HS-5 (cell line): Measurements from ENCODE around the gene CPE.
A peak's percentile ranks its signal among the peaks of the same experiment; 100 is the strongest.
"Not testable (repeated sequence)": the region's sequence is repeated elsewhere in the genome, so short reads cannot be mapped to it uniquely, and the experiment has no call there.

Experiments
- DNase-seq: peaks from one replicate; pipeline ENCODE4 v3.0.0-alpha.2; 2012; ENCODE audit warnings: low read depth

CPE gene

DNA sequence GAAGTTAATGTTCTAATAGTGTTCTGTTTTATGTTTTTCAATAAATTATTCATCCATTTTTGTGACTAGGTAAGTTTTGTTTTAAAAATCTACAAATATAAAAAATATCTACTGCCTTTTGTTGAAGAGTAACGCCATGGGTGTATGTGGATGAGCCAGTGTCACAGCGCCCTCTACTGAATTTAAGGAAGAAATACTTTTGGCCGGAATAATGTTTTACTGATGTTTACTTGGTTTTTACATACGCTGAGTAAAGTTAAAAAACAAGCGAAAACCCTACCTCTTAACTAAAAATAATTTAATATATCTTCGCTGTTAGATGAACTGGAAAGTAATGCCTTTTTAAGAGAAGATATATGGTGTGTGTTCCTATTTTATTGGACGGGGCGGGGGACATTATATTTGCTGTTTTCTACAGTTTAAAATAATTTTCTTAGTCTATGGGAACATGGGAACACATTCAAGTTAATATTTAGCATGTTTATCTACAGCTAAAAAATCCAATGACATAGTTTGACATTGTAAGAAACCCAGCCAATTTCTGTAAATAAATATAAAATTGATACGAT is 86.1 kb downstream of the CPE start:
- DNase-seq, result no peak

DNA sequence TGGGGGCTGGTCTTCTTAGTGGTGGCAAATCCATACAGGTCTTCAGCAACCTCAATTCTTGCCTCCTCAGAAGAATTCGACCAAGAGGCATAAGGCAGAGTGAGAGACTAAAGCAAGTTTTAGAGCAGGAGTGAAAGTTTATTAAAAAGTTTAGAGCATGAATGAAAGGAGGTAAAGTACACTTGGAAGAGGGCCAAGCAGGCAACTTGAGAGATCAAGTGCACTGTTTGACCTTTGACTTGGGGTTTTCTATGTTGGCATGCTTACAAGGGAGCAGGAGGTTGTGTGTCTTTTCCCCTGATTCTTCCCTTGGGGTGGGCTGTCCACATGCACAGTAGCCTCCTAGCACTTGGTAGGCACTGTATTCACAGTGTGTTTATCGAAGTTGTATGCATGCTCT is 91.2 kb downstream of the CPE start:
- DNase-seq, result no peak

DNA sequence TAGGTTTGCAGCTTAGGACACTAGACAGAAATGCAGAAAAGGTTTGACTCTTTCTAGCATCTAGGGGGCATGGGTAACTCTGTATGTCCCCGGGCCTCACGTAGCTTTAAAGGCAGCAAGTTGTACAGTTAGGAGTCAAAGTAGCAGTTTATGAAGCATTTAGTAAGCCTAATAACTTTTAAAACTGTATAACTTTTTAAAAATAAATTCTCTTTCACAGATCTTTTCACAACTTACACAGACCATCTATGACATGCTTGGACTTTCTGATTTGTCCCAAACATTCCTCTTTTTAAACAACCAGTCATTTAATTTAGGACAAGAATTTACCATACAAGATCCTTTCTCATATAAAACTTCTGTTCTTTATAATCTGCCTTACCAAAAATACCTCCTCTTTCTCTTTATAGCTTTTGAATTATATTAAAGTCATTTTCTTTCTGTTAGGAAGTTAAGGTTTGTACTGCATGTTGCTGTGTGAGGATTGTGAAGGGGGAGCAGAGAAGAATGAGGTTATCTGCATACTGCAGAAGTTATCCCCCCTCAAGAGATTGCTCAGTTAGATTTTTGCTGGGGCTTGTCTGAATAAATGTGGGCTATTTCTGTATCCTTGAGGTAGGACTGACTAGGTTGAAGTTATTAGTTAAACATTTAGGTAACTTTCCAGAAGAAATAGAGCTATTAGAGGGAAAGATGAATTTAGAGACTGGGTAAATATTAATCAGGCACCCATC is 94.3 kb downstream of the CPE start:
- DNase-seq, result no peak

DNA sequence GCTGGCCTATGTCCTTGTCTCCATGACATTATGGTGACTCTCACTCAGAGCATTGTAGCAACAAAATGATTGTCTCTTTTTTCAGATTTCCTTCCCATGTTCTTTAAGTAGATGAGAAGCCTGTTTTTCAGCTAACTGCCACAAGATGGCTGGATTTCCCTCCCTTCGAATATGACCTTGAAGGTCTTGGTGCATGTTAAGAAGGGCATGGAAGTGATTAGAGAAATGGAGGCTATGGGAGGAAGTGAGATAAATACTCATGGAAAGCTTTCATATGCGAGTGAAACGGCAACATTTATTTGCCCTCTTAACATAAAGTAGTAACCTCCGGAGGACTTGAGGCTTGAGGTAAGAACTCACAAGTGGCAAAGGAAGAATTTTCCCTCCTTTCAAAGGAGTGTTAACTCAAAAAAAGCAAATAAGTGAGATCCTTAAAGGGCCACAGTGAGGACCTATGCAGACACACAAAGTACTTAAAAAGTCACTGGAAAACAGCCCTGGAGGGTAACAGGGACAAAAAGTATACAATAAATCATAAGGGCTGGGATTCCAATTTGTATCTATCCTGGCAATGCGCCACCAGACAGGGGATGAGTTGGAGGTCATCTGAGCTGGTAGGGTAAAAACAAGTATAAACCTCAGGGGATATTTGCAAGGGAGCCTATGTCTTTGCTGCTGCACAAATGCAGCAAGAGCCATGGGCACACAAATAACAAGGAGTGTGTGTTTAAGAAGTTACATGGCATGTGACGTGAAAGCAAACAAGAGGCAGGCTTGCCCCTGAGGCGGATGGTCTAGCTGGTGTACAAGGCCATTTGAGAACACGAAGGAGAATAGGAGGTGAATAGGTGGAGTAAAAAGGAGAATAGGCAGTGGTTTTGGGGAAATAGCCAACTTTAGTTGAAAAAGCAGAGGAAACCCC is 96.2 kb downstream of the CPE start:
- no peak for DNase-seq

DNA sequence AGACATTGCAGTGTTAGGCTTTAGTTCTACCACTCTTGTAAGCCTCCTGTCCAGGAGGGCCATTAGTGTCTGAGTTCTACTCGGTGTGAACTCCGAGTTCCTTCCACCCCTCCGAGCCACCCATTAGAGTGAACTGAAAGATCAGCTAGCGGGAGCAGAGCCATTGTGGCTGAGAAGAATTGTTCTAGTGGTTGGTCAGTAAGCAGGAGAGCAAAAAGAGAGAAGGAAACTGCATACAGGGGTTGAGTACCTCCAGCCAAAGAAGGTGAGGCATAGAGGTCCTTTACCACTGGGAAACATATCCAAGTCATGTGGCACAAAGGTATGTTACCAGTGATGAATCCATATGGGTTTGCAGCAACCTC is 96.9 kb downstream of the CPE start:
- no peak for DNase-seq

DNA sequence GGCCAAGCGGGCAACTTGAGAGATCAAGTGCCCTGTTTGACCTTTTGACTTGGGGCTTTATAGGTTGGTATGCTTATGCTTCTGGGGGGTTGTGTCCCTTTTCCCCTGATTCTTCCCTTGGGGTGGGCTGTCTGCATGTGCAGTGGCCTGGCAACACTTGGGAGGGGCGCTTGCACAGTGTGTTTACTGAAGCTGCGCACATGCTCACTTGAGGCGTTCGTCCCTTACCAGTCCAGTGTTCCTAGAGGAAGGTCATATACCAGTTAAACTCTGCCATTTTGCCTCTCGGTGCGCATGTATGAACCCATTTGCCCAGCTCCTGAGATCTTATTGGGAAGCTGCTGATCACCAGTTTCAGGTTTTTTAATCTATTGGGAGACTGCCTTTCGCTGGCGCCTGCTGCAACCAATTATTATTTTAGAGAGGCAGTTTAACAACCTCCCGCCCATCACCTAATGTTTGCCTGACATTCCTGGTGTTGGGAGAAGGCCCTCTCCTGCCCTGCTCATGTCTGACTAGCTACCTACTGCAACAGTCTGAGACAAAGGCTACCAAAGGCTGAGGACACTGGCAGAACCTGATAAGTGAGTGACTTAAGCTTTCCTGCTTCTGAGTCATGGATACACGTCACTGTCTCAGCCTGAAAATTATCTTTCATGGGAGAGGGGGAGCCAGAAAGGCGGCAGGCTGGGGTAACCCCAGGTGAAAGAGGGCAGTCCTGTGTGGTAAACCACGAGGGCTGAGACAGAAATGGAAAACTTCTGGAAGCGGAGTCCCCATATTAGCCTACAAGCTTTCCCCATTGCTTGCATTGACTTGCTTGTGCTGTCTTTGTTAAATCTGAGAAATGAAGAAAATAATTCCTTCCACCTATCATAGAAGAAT is 97.6 kb downstream of the CPE start:
- DNase-seq, result no peak

DNA sequence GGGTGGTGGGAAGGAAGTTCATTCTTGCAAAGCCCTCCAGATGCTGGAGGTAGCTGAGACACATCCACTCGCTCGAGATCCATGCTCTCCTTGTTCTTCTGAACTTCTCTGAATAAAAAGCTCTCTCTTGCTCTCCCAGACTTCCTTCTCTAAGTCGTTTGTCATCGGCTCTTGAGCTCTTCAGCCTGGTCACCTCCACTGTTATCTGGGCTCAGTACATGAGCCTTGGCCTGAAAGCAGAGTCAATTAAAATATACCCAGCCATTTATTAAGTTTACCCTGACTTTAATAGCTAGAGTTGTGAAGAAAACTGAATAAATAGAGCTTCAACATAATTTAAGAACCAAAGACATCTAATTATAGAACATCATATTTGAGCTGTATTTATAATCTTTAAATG is 99.0 kb downstream of the CPE start:
- no peak for DNase-seq

DNA sequence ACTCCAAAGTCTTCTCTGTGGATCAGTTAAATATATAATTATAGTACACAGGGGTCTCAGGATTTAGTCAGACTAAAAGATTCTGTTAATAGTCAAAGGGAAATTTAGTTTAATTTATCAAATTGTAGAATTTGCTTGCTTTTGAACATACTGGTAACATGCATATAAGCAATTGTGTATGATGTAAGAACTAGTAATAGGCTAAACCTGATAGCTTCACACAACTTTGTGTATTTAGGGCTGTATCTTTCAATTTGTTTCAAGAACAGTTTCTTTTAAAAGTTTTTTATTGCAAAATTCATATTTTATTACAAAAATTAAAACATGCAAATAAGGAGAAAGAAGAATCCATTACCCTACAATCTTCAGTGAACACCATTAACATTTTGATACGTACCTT is 99.5 kb downstream of the CPE start:
- DNase-seq, result no peak

DNA sequence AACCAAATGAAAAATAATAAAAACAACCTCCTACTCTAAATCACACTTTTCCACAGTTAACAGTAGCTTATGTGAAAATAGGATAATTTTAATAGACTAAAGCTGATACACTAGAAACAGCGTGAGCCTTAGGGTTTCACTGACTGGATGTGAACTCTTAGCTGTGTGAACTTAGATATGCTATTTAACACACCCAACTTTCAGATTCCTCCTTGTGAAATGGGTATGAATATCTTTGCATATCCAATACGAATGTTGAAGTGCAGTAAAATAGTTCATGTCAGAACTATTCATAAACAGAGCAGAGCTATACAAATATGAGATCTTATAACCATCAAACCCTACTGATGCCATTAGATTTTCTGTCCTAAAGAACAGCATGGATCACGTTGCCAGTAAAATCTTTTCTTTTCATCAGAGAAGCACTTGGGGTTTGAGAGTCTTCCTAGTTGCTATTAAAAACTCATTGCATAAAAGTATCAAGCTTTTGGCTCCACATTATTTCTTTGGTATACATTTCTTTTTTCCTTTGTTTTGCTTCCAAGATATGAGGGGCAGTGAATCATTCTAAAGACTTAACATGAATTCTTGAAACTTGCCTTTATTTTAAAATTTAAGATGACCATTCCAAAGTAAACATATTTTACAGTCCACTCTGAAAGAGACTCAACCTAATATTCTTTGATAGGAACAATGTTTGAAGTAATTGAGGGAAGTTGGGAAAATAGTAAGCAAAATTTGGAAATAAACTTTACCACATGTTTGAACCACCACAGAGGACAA is 102.4 kb downstream of the CPE start:
- DNase-seq, result no peak

DNA sequence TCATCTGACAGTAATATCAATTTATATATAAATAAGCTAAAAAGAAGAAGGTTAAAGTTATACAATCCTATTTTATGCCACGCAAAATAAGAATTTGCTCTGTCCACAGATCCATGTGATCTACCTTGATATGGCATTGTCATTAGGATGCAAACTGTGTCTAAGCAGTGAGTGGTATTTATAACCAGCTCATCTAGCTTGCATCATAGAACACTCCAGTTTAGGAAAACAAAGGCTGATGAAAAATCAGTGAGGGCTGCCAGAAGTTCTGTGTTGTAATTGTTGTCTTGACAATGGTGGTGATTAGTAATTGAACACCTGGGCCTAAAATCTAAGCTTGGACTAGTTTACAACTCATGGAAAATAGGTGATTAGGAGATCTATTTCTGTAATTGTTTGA is 111.0 kb downstream of the CPE start:
- DNase-seq, result no peak

DNA sequence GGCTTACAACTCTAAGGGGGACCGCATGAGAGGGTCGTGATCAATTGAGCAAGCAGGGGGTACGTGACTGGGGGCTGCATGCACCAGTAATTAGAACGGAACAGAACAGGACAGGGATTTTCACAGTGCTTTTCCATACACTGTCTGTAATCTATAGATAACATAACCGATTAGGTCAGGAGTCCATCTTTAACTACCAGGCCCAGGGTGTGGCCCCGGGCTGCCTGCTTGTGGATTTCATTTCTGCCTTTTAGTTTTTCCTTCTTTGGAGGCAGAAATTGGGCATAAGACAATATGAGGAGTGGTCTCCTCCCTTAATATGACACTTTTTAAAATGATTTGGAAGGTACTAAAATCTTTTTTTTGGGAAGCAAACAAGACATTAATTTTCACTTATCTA is 113.8 kb downstream of the CPE start:
- not testable (repeated sequence) for DNase-seq

DNA sequence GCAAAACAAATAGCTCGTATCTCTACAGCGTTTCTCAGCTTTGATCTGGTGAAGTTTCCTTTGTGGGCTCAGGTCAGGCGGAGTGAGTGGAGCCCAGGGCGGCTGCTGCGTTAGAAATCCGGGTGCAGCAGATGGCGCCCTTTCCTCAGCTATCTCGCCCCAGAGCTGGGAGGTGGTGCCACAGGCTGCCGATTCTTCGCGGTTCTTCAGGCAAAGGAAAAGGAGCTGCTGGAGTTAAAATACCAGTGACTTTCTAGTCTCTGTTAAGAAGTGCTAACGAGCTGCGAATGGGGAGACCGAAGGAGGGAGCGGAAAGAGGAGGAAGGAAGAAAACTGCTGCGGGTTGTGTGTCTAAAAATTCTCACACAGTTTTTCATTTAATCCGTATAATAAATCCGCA is 114.6 kb downstream of the CPE start:
- no peak for DNase-seq

DNA sequence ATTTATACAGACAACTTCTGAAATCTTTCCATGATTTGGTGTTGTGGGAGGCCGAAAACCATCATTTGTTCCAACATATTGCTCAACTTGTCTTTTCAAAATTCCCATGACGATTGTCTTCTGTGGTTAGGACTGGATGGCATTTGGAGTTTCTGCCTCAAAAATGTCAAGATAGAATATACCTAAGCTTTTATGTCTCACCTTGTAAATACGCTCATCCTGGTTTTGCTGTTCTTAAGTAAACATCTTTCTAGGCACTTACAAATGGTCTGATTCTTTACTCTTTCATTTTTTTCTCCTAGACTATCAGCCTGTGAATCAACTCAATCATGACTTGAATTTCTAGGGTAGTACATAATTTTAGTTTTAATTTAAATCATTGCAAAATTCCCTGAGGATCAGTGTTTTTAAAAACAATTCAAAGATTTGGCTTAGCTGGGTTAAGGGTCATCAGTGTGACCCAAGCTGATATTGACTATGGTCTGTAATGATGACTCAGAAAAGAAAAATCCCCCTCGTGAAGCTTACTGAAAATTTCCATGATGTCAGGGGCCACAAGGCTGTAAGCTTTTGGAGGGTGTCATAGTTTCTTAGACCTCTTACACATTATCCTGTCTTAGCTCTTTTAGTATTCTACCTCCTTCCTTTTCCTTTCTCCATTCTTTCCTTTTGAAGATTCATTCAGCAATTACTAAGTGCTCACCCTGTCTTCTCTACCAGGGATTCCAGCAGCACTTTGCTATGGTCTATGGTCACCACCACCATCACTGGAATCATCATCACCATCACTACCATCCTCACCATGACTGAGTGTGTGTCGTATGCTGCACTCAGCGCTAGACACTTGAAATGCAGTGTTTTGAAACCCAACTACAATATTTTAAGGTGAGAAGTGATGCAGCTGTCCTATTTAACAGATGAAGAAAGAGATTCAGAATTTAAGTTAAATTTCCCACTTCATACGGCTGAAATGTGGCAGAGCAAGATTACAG is 124.4 kb downstream of the CPE start:
- DNase-seq, result peak; percentile 40

DNA sequence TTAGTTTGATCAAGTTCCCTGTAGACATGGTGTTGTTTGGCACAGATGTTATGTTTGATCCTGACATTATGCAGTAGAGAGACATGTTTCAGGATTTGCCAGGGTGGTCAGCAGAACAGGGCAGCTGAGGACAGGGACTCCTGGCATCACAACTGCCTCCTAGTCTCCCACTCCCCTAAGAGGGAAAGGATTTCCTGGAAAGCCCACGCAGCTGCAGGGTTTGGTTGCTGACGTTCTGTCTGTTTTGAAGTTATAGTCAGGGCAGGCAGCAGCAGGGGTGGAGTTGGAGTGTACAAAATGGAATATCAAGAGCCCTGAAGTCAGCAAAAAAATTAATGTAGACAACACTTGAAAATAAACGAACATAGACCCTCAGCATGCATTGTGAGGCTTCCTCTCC is 125.4 kb downstream of the CPE start:
- no peak for DNase-seq

DNA sequence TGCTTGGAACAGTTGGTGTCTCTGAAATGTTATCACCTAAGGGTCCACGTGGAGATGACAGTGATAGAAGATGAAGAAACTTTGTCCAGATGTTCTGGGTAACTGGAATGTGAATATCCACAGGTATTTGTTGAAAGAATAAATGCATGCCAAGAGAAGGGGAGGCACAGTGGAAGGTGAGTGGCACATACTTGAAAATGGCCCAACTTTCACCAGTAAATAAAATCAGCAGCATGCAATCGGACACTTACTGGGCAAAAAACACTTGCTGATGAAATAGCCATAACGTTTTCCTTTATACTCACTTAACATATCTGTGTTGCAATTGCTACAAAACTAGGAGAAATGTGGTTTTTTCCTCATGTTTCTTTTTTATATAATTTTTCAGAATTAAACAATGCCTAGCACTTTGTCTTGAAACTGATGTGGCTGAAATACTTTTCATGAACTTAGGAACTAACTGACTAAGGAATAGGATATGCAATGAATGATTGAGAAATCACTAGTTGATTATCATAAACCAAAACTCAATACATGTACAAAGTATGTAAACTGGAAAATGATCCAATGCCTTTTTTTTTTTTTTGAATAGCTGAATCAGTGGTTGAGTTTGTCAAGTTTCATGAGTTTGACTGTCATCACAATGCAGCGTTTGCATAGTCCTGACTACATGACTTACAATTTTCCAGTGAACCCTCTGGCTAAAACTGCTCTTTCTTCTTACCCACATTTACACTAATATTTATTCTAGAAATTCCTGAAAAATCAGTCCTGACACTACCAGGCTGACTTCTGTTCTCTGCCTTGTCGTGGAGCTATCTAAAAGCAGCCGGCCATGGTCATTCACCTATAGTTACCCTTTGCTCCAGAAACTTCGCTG is 127.4 kb downstream of the CPE start:
- DNase-seq, result peak; percentile 61

DNA sequence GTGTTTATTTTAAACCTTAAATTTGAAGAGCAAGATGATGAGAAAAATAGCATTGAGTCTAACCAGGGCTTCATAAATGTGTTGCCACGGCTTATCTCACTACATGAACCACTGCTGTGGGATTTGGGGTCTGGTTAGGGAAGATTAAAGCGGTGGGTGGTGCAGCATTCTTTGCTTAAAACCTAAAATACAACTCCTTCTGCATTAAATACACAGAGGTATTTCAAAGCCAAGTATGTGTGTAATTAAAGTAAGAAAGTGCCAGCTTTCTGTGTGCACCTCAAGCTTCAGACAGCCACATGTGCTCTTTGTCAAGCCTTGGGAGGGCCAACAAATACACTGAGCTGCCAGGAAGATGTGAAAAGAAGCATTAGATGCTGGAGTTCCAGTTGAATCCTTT is 128.0 kb downstream of the CPE start:
- DNase-seq, result no peak

DNA sequence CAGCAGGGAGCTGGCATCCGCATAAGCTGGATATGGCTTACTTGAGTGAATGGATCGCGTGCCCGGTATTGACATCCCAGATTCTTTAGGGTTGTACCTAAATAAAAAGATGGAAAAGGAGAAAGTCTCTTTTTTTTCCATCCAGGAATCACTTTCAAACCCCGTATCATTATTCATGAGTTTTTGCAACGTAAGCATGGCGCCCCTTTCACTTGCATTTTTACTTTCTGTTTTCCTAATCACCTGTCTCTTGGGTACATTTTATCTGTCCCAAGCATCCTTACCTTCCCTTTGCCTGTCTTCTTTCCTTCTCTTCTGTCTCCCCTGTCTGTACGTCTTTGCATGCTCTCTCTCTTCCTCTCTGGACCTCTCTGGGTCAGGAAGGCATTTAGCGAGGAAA is 128.6 kb downstream of the CPE start:
- no peak for DNase-seq

DNA sequence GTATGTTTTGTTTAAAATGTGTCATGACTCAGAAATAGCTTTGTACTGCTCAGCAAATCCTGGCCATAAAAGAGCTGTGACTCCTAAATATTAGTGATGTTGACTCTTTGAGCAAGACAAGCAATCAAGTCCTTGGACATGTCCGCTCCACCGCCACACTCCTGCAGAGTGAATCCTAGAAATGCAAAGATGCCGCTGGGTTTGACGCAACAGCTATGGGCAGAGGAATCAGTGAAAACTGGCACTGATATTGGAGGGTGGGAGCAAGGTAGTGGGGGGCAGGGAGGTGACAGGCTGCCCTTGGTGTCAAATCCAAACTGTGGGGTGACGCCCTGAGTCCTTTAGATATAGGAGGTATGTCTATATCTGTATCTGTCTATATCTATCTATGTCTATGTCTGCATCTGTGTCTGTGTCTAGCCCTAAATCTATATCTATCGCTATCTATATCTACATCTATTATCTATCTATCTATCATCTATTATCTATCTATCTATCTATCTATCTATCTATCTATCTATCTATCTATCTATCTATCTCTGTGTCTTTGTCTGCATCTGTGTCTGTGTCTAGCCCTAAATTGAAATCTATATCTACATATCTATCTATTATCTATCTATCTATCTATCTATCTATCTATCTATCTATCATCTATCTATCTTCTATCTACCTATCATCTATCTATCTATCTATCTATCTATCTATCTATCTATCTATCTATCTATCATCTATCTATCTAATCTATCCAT is 129.7 kb downstream of the CPE start:
- DNase-seq, result no peak
